ENCODE results near the gene GJB1.

DNA sequence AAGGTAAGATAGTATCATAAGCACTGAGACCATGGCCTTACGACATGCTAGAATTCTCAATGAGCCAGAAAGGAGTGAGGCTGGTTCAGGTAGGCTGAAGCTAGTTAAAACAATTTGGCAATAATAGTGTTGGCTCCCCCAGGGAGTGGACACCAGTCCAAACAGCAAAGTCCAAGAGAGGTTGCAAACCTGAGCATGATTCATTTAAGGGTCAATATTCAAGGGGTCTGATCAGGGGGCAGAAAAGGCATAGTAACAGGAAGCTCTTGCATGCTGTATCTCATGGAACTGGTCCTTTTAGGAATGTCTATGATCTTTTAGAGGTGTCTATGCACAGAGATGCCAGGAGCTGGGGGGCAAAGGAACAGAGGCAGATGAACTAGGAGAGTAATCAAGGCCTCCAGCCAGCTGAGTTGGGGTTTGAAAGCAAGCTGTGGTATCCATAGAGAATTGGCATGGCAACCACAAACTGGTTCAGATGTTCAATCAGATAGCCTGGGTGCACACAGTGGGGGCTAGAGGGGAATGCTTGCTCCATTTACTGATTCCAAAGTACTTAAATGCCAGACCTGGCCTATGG lies 5.1 kb downstream of the GJB1 start:
- TF ChIP-seq, protein P1, sequence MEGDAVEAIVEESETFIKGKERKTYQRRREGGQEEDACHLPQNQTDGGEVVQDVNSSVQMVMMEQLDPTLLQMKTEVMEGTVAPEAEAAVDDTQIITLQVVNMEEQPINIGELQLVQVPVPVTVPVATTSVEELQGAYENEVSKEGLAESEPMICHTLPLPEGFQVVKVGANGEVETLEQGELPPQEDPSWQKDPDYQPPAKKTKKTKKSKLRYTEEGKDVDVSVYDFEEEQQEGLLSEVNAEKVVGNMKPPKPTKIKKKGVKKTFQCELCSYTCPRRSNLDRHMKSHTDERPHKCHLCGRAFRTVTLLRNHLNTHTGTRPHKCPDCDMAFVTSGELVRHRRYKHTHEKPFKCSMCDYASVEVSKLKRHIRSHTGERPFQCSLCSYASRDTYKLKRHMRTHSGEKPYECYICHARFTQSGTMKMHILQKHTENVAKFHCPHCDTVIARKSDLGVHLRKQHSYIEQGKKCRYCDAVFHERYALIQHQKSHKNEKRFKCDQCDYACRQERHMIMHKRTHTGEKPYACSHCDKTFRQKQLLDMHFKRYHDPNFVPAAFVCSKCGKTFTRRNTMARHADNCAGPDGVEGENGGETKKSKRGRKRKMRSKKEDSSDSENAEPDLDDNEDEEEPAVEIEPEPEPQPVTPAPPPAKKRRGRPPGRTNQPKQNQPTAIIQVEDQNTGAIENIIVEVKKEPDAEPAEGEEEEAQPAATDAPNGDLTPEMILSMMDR (conservative IDR thresholded peaks at IDR 0.05; ENCODE audit: low read depth in 2 of 2): no peak
- TF ChIP-seq, protein P2, sequence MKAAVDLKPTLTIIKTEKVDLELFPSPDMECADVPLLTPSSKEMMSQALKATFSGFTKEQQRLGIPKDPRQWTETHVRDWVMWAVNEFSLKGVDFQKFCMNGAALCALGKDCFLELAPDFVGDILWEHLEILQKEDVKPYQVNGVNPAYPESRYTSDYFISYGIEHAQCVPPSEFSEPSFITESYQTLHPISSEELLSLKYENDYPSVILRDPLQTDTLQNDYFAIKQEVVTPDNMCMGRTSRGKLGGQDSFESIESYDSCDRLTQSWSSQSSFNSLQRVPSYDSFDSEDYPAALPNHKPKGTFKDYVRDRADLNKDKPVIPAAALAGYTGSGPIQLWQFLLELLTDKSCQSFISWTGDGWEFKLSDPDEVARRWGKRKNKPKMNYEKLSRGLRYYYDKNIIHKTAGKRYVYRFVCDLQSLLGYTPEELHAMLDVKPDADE (IDR thresholded peaks at IDR 0.05): no peak
